ENCODE data around the gene AGAP1. TPM values are rescaled to one million over a fixed set of nuclear protein-coding genes. Genes with fewer than 3 reads are reported as not detected.

Gene AGAP1
- total and polyA plus RNA-seq, 4 donors: 36.1 to 79.4 (median 52.6) TPM

- Histone ChIP-seq H3K4me3 (ENCODE audit: low read depth, low read length) (no peak overlapping the region), H3K4me1 (ENCODE audit: control insufficient read depth, insufficient read depth, low read length) (peaks cover 5% of the 10 kb centered on the region), H3K9me3 (ENCODE audit: control insufficient read depth, insufficient read depth, low read length) (no peaks in the 10 kb centered on the region), H3K27me3 (ENCODE audit: control insufficient read depth, insufficient read depth, low read length) (no peaks in the 10 kb centered on the region), H3K36me3 (ENCODE audit: control insufficient read depth, insufficient read depth, low read length) (peaks cover 38% of the 10 kb centered on the region), H3K27ac (ENCODE audit: low read depth, low read length) (no peak overlapping the region)
- DNase-seq (ENCODE audit: low read depth in 4 of 6, low spot score in 6 of 6): no peak
- WGBS (ENCODE audit: insufficient coverage): 93% methylated on average over 10 of the region's 17 CpGs
Observed at GRCh38 chr2:235963853-235964577, 470.2 kb downstream of the AGAP1 start.

- no peak for DNase-seq (ENCODE audit: low read depth in 4 of 6, low spot score in 6 of 6)
- Histone ChIP-seq H3K36me3 (ENCODE audit: control insufficient read depth, insufficient read depth, low read length) (peaks cover 38% of the 10 kb centered on the region), H3K4me1 (ENCODE audit: control insufficient read depth, insufficient read depth, low read length) (no peaks in the 10 kb centered on the region), H3K27ac (ENCODE audit: low read depth, low read length) (no peak overlapping the region), H3K9me3 (ENCODE audit: control insufficient read depth, insufficient read depth, low read length) (no peaks in the 10 kb centered on the region), H3K4me3 (ENCODE audit: low read depth, low read length) (no peak overlapping the region), H3K27me3 (ENCODE audit: control insufficient read depth, insufficient read depth, low read length) (no peaks in the 10 kb centered on the region)
- WGBS (ENCODE audit: insufficient coverage): 85% methylated on average over 12 of the region's 13 CpGs
Observed at GRCh38 chr2:235964787-235965390, 471.0 kb downstream of the AGAP1 start.

GRCh38 chr2:235966396-235966795 is 472.6 kb downstream of the AGAP1 start:
- WGBS (ENCODE audit: insufficient coverage): 93% methylated on average over 3 of the region's 6 CpGs
- no peak overlapping the region for H3K4me3 ChIP-seq (ENCODE audit: low read depth, low read length)
- no peaks in the 10 kb centered on the region for H3K4me1 ChIP-seq (ENCODE audit: control insufficient read depth, insufficient read depth, low read length)
- H3K9me3 ChIP-seq (ENCODE audit: control insufficient read depth, insufficient read depth, low read length): no peaks in the 10 kb centered on the region
- H3K27ac ChIP-seq (ENCODE audit: low read depth, low read length): no peak overlapping the region
- H3K27me3 ChIP-seq (ENCODE audit: control insufficient read depth, insufficient read depth, low read length): no peaks in the 10 kb centered on the region
- no peak for DNase-seq (ENCODE audit: low read depth in 4 of 6, low spot score in 6 of 6)
- peaks cover 35% of the 10 kb centered on the region for H3K36me3 ChIP-seq (ENCODE audit: control insufficient read depth, insufficient read depth, low read length)

GRCh38 chr2:235966932-235967757 is 473.3 kb downstream of the AGAP1 start:
- no peak overlapping the region for H3K4me3 ChIP-seq (ENCODE audit: low read depth, low read length)
- no peak overlapping the region for H3K27ac ChIP-seq (ENCODE audit: low read depth, low read length)
- H3K27me3 ChIP-seq (ENCODE audit: control insufficient read depth, insufficient read depth, low read length): no peaks in the 10 kb centered on the region
- no peak for DNase-seq (ENCODE audit: low read depth in 4 of 6, low spot score in 6 of 6)
- no peaks in the 10 kb centered on the region for H3K4me1 ChIP-seq (ENCODE audit: control insufficient read depth, insufficient read depth, low read length)
- peaks cover 30% of the 10 kb centered on the region for H3K36me3 ChIP-seq (ENCODE audit: control insufficient read depth, insufficient read depth, low read length)
- no peaks in the 10 kb centered on the region for H3K9me3 ChIP-seq (ENCODE audit: control insufficient read depth, insufficient read depth, low read length)
- 87% methylated on average over 25 of the region's 26 CpGs for WGBS (ENCODE audit: insufficient coverage)

- WGBS (ENCODE audit: insufficient coverage): 95% methylated on average over 3 of the region's 8 CpGs
- peak in 1 of 6 donors; percentile 48 for DNase-seq (ENCODE audit: low read depth in 4 of 6, low spot score in 6 of 6)
- Histone ChIP-seq H3K27ac (ENCODE audit: low read depth, low read length) (no peak overlapping the region), H3K27me3 (ENCODE audit: control insufficient read depth, insufficient read depth, low read length) (no peaks in the 10 kb centered on the region), H3K36me3 (ENCODE audit: control insufficient read depth, insufficient read depth, low read length) (peaks cover 39% of the 10 kb centered on the region), H3K4me1 (ENCODE audit: control insufficient read depth, insufficient read depth, low read length) (no peaks in the 10 kb centered on the region), H3K4me3 (ENCODE audit: low read depth, low read length) (no peak overlapping the region), H3K9me3 (ENCODE audit: control insufficient read depth, insufficient read depth, low read length) (no peaks in the 10 kb centered on the region)
Observed at GRCh38 chr2:235968155-235968554, 474.3 kb downstream of the AGAP1 start.

- DNase-seq (ENCODE audit: low read depth in 4 of 6, low spot score in 6 of 6): no peak
- Histone ChIP-seq H3K9me3 (ENCODE audit: control insufficient read depth, insufficient read depth, low read length) (no peaks in the 10 kb centered on the region), H3K36me3 (ENCODE audit: control insufficient read depth, insufficient read depth, low read length) (peaks cover 42% of the 10 kb centered on the region), H3K4me1 (ENCODE audit: control insufficient read depth, insufficient read depth, low read length) (no peaks in the 10 kb centered on the region), H3K4me3 (ENCODE audit: low read depth, low read length) (no peak overlapping the region), H3K27me3 (ENCODE audit: control insufficient read depth, insufficient read depth, low read length) (no peaks in the 10 kb centered on the region), H3K27ac (ENCODE audit: low read depth, low read length) (no peak overlapping the region)
- 87% methylated on average over 13 of the region's 18 CpGs for WGBS (ENCODE audit: insufficient coverage)
Observed at GRCh38 chr2:235968616-235969324, 474.9 kb downstream of the AGAP1 start.

- WGBS (ENCODE audit: insufficient coverage): 86% methylated on average over 16 of the region's 23 CpGs
- DNase-seq (ENCODE audit: low read depth in 4 of 6, low spot score in 6 of 6): no peak
- Histone ChIP-seq H3K36me3 (ENCODE audit: control insufficient read depth, insufficient read depth, low read length) (peaks cover 42% of the 10 kb centered on the region), H3K9me3 (ENCODE audit: control insufficient read depth, insufficient read depth, low read length) (no peaks in the 10 kb centered on the region), H3K4me1 (ENCODE audit: control insufficient read depth, insufficient read depth, low read length) (no peaks in the 10 kb centered on the region), H3K27me3 (ENCODE audit: control insufficient read depth, insufficient read depth, low read length) (no peaks in the 10 kb centered on the region), H3K4me3 (ENCODE audit: low read depth, low read length) (no peak overlapping the region), H3K27ac (ENCODE audit: low read depth, low read length) (no peak overlapping the region)
Observed at GRCh38 chr2:235970204-235971040, 476.6 kb downstream of the AGAP1 start.

GRCh38 chr2:235976516-235976915 is 482.7 kb downstream of the AGAP1 start:
- Histone ChIP-seq H3K9me3 (ENCODE audit: control insufficient read depth, insufficient read depth, low read length) (no peaks in the 10 kb centered on the region), H3K27ac (ENCODE audit: low read depth, low read length) (no peak overlapping the region), H3K36me3 (ENCODE audit: control insufficient read depth, insufficient read depth, low read length) (peaks cover 15% of the 10 kb centered on the region), H3K4me1 (ENCODE audit: control insufficient read depth, insufficient read depth, low read length) (peaks cover 4% of the 10 kb centered on the region), H3K4me3 (ENCODE audit: low read depth, low read length) (no peak overlapping the region), H3K27me3 (ENCODE audit: control insufficient read depth, insufficient read depth, low read length) (no peaks in the 10 kb centered on the region)
- 88% methylated on average over 4 of the region's 6 CpGs for WGBS (ENCODE audit: insufficient coverage)
- DNase-seq (ENCODE audit: low read depth in 4 of 6, low spot score in 6 of 6): no peak

- no peak overlapping the region for H3K27ac ChIP-seq (ENCODE audit: low read depth, low read length)
- no peak for DNase-seq (ENCODE audit: low read depth in 4 of 6, low spot score in 6 of 6)
- no peaks in the 10 kb centered on the region for H3K9me3 ChIP-seq (ENCODE audit: control insufficient read depth, insufficient read depth, low read length)
- no peak overlapping the region for H3K4me3 ChIP-seq (ENCODE audit: low read depth, low read length)
- peaks cover 17% of the 10 kb centered on the region for H3K36me3 ChIP-seq (ENCODE audit: control insufficient read depth, insufficient read depth, low read length)
- 98% methylated on average over 11 of the region's 11 CpGs for WGBS (ENCODE audit: insufficient coverage)
- H3K27me3 ChIP-seq (ENCODE audit: control insufficient read depth, insufficient read depth, low read length): no peaks in the 10 kb centered on the region
- peaks cover 4% of the 10 kb centered on the region for H3K4me1 ChIP-seq (ENCODE audit: control insufficient read depth, insufficient read depth, low read length)
Observed at GRCh38 chr2:235976956-235977355, 483.1 kb downstream of the AGAP1 start.

Data from spinal cord (tissue), 10 donors.